GM21423 (cell line): ENCODE data around the gene GCN1.
"Not testable (repeated sequence)": the region's sequence is repeated elsewhere in the genome, so short reads cannot be mapped to it uniquely, and the experiment has no call there.

Experiments
- ATAC-seq: cut with Tn5 transposase; IDR thresholded peaks from one replicate; pipeline ENCODE4 v1.9.1; 2021; ENCODE audit warnings: mild to moderate bottlenecking, moderate library complexity; ENCODE audit not compliant: unreplicated experiment

Gene GCN1, protein sequence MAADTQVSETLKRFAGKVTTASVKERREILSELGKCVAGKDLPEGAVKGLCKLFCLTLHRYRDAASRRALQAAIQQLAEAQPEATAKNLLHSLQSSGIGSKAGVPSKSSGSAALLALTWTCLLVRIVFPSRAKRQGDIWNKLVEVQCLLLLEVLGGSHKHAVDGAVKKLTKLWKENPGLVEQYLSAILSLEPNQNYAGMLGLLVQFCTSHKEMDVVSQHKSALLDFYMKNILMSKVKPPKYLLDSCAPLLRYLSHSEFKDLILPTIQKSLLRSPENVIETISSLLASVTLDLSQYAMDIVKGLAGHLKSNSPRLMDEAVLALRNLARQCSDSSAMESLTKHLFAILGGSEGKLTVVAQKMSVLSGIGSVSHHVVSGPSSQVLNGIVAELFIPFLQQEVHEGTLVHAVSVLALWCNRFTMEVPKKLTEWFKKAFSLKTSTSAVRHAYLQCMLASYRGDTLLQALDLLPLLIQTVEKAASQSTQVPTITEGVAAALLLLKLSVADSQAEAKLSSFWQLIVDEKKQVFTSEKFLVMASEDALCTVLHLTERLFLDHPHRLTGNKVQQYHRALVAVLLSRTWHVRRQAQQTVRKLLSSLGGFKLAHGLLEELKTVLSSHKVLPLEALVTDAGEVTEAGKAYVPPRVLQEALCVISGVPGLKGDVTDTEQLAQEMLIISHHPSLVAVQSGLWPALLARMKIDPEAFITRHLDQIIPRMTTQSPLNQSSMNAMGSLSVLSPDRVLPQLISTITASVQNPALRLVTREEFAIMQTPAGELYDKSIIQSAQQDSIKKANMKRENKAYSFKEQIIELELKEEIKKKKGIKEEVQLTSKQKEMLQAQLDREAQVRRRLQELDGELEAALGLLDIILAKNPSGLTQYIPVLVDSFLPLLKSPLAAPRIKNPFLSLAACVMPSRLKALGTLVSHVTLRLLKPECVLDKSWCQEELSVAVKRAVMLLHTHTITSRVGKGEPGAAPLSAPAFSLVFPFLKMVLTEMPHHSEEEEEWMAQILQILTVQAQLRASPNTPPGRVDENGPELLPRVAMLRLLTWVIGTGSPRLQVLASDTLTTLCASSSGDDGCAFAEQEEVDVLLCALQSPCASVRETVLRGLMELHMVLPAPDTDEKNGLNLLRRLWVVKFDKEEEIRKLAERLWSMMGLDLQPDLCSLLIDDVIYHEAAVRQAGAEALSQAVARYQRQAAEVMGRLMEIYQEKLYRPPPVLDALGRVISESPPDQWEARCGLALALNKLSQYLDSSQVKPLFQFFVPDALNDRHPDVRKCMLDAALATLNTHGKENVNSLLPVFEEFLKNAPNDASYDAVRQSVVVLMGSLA (N-terminal part only)

DNA sequence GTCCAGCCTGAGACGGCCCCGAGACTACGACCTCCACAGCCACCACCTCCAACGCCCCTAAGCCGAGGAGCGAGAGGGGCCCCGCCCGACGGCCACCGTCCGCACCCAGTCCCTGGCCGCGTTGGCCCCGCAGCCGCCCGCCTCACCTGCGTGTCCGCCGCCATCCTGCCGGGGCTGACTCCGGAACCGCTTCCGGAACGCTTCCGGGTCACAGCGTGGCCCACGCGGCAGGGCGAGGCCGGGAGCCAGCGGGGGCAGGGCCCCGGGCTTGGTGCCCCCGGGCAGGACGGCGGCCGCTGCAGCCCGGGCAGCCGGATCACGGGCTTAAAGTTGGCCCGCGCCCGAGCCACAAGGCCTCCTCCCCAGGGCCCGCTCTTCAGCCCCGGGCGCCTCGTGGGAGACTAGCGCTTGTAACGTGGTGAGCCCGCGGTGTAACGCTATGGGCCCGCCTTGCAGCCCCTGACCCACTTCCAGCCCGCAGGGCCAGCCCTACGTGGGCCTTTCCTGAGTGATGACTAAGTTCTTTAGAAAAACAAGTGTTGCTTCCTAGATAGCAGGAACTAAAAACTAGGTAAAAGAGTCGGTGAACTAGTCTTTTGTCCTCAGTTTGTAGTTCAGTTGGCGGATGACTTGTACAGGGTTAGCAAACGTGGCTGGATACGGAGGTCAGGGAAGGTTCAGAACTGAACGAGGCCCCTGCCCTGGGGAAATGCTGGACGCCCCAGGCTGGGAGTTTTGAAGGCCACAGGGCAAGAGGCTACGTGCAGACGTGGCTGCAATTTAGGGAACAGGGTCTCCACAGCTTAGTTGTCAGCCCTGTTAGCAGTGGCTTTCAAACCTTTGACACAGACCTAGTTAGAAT is at the start of gene GCN1:
GCN1 (minus strand) TSS at position 182 of the 862 bp plus-strand sequence; CDS start at position 164, 18 bp downstream.
- peak; percentile 78 for ATAC-seq

DNA sequence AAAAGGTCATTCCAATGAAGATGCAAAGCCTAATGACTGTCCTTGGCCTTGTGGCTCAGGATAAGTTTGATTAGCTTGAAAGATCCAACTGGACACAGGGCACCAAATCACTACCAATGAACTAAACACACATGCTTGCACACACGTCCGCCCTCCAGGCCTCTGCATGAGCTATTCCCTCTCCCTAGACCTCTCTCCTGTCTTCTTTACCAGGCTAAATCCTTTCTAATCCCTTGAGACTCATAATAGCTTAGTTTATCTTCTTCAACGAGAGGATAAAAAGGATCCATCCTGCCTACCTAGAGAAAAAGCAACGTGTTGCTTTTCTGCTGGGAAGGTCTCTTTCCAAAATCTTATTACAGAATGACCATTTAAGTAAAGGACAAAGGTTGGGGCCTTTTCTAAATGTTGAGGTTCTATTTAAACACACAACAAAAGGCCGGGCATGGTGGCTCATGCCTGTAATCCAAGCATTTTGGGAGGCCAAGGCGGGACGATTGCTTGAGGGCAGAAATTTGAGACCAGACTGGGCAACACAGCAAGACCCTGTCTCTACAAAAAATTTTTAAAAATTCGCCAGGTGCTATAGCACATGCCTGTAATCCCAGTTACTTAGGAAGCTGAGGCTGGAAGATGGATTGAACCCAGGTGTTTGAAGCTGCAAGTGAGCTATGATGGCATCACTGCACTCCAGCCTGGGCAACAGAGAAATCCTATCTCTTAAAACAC is 48.6 kb upstream of the GCN1 start:
- ATAC-seq: no peak

DNA sequence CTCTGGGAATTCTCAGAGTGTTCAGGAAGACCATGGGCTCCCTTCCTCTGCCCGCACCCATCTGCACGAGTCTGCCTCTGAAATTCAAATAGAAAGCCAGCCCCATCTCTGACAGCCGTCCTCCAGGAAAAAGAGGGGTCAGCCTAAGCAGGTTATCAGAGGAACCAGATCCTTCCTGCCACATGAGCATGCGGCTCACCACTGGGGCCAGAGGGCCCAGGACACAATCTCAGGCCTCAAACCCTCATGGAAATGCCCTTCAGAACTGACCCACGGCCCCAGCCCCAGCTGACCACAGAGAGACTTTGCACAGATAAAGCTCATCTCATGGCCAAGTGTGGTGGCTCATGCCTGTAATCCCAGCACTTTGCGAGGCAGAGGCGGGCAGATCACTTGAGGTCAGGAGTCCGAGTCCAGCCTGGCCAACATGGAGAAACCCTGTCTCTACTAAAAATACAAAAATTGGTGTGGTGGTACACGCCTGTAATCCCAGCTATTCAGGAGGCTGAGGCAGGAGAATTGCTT is 47.8 kb upstream of the GCN1 start:
- no peak for ATAC-seq

DNA sequence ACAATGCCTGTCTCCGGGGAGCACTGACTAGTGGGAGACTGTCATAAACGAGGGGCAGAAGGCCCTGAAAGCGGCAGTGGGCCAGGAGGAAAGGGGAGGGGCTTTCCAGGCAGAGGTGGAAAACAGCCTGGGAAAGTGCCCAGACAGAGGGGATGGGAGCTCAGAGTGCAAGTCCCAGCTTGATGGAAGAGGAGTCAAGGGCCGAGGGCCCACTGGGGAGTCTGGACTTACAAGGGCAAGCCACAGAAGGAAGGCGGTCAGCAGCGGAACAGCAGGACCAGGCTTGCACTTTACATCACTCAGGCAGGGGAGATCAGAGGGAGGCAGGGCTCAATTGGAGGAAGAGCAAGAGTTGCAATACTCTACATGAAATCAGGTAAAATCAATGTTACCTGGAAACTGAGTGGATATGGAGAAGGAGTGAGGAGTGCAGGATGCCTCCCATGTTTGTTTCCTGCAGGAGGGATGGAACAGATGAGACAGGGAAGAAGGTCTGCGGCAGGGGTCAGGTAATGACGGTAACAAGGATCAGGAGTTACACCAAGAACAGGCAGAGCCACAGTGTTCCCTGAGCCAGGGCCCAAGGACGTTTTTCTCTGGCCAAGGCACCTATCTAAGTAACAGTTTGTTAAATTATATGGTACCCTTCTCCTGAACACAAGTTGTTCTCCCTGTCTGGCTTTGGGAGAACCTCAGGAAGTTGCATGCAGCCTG is 47.2 kb upstream of the GCN1 start:
- ATAC-seq: no peak

DNA sequence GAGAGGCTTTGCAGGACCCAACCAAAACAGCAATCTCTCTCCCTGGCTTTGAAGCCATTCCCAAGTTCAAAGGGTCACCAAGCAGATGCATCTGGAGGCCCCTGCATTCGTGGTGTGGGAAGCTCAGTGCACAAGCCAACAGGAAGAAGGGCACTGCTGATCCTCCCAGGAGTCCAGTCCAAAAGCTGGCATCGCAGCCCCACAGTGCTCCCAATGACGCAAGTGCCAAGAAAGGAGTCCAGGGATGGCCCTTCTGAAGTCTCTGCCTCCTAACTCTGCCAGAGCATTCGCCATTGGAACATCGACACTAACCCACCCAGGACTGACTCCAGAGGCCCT is 45.9 kb upstream of the GCN1 start:
- no peak for ATAC-seq

DNA sequence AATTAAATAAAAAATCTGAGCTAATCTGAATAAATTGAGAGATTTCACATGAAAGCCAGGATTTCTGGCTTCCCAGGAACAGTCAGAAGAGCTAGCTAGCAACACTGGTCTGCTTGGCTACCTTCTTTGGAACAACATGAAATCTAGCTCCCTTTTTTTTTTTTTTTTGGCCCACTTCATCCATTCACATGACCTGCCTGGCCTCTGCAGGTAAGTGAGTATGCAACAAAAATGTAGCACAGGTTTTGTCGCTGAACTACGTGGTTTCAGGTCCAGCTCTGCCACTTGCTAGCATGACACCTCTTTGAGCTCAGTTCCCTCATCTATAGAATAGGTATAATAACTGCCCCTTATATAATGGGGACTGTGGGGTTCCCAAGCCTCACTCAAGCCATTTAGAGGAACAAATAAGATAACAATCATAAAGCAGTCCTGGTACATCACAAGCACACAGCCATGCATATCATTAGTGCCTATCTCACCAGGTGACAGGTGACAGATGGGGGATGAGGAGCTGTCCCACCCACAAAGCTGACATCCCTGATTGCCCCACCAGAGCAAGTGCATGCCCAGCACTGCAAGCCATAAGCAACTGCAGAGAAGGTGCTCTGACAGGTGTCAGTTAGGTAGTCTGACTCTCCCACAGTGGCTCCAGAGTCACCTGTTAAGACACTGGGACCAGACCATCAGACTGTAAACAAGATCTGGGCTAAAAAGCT is 45.4 kb upstream of the GCN1 start:
- no peak for ATAC-seq

DNA sequence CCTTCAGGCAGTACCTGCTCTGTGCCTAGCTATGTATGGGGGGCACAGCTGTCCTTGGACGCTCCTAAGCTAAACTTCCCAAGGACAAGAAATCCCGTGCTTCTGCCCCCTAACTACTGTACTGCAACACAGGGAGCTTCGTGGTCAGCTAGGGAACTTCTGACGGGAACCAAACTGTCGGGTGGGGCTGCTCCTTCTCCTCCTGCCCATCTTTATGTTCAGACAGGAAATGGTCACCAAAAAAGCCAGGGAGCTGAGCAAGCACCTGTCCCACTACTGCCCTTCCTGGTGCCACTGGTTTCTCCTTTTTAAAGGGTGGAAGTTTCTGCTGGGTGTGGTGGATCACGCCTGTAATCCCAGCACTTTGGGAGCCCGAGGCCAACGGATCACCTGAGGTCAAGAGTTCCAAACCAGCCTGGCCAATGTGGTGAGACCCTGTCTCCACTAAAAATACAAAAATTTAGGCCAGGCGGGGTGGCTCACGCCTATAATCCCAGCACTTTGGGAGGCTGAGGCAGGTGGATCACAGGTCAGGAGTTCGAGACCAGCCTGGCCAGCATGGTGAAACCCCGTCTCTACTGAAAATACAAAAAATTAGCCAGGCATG is 44.4 kb upstream of the GCN1 start:
- ATAC-seq: no peak

DNA sequence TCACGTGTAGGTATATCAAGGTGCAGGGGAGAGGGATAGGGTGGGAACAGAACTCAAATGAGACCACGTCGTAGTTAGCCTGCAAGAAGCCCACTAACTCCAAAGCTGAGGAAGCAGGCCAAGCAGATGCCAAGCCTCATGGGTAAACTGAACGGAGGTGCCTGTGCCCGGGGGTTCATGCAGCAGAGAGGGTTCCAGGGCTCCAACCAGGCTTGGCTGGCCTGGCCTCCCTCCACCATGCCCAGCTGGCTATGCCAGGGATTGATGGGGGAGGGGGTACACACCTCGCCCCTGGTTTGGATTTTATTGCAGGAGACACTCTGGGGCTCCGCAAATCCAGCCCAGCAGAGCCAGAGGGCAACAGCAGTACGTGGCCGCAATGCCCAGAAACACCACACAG is 43.7 kb upstream of the GCN1 start:
- ATAC-seq: no peak

DNA sequence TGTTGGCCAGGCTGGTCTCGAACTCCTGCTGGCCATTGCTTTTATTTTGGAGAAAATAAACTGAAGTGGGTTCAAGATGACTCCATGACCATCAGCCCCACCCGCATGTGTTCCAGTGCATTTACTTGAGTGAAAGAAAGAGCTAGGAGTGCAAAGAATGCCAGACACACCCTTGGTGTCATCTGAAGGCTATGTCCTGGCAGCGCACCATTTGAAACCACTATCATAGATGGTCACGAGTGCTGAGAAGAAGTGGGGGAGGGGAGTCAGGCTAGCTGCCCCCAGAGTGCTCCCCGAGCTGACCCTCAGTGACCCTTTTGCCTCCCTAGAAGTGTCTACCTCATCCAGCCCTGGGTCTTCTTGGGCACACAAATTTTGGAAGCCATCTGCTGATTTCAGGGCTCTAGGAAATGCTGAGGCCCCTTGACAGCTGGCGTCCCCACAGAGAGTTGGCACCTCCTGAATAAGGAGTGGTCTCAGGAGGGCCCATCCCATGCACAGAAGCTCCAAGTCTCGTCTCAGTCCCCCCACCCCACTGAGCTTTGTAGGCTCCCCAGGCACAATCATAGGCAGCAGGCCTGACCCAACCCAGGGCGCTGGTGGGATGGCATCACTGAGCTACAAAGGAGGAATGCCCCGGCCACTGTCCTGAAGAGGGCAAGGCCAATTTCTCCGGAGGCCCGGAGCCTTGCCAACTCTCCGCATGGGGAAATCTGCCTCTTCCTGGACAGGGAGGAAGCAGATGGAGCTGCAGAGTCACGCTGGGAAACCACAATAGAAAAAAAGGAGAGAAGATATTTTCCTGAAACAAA is 43.1 kb upstream of the GCN1 start:
- no peak for ATAC-seq

DNA sequence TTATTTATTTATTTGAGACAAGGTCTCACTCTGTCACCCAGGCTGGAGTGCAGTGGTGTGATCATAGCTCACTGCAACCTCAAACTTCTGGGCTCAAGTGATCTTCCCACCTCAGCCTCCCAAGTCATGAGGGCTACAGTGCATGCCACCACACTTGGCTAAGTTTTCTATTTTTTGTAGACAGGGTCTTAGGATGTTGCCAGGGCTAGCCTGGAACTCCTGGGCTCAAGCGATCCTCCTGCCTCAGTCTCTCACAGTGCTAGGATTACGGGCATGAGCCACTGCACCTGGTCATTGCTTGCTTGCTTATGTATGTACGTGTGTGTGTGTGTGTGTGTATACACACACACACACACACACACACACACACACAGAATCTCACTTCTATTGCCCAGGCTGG is 42.3 kb upstream of the GCN1 start:
- ATAC-seq: not testable (repeated sequence)

DNA sequence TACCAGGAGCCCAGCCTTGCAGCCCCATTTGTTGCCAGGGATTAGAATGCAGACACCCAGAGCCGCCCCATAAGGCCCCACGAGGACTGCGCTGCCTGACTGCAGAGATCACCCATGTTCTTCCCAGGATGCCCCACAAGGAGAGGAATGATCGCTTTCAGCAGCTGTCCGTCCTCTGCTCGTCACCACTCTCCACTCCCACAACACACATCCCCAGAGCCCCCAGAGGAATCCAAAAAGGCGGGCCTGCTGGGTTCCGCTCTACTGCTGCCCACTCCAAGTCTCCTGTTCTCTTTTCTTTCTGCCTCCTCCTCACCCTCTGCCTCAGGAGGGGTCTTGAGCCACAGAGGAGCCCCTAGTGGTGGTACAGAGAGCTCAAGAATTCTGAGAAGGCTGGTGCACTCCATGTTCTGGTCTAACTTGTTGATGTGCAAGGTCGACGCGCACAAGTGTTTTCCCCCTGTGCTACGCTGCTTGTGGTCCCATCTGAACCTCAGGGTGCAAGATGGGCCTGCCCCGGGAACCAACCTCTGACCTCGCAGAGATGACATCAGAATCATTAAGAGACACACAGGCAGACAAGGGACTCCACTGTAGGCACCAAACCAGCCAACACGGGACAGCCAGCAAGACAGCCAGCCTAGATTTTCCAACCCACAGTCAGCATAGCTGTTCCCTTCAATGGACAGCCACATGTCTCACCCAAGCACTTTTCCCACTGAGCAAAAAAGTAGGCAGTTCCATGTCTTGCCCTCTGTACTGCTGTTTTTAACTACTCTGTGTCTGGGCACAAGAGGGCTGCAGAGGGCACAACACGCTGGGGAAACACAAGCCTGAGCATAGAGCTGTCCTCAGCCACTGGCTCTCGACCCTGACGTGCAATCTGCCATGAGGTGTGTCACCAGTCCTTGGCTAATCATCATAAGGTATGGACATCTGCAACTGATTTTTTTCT is 41.1 kb upstream of the GCN1 start:
- no peak for ATAC-seq

DNA sequence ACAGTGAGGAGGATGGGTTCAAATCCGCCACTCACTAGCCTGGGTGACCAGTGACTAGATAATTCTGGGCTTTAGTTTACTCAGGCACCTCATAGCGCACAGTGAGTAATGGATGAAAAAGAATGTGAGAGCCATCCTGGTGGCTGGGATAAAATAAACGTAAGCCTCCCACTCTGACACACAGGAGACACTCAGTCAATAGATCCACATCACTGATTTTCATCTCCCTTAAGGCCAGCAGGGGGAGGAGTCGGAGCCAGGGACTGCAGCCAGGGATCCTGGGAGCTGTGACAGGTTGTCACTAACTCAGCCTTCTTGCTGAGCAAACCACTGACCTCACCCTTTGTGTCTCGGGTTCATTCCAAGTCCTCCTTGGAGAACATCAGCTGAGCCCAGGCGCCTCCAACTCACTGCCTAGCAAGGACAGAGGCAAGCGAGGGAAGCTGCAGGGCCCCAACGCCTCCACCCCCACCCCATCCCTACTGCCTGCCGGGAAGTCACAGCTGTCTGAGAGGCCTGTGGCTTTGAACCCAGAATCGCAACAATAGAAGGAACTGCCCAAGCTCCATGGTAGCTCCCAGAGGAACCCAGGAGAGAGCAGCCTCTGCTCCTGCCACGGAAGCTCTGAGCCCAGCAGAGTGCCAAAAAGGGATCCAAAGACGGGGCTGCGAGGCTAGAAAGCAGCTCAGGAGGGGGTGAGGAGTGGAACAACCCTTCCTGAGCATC is 40.3 kb upstream of the GCN1 start:
- ATAC-seq: no peak

DNA sequence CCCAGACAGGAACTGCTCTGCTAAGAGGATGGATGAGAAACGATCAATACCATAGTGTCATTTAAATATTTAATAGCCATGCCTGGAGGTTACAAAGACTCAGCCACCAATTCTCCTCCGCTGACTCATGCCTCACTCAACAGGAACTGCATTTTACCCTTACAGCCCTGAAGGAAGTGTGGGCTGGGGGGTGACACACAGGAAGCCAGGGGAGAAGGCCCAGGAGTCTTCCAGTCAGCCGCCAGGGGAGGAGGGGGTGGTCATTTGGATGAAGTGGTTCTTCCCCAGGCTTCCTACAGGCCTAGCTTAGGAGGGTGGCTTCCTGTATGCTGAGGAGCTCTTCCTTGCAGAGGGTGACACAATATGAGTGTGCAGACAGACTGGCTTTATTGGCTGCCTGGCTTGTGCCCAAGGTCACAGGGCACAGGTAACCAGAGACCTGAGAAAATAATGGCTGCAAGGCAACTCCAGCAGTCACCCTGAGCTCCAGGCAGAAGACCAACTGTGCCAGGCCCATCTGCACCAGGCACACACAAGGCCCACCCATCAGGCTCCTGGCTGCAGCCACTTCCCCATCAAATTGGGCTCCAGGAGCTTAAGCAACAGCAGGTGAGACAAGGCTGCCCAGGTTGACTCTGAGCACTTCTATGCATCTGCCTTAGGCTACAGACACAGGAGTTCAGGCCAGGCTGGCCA is 36.9 kb upstream of the GCN1 start:
- ATAC-seq: no peak

DNA sequence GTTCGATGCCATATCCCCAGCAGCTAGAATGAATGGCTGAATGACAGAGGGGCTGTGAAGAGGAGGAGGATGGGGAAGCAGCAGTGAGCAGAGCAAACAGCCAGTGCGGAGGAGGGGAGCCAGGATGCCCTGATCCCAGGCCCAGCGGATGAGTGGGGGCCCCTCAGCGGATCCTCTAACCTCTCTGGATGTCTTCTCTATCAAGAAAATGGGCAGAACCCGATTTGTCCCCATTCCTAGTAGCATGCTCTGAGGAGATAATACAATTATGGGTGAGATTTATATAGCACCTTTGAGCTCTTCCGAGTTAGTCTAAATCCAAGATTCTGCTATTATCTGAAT is 36.4 kb upstream of the GCN1 start:
- ATAC-seq: no peak
